Measurements from ENCODE around the gene CA10. TPM values are rescaled to one million over a fixed set of nuclear protein-coding genes. Genes with fewer than 3 reads are reported as not detected.

The CA10 gene
- total RNA-seq, 4 donors from 2014 or later = not detected

DNA sequence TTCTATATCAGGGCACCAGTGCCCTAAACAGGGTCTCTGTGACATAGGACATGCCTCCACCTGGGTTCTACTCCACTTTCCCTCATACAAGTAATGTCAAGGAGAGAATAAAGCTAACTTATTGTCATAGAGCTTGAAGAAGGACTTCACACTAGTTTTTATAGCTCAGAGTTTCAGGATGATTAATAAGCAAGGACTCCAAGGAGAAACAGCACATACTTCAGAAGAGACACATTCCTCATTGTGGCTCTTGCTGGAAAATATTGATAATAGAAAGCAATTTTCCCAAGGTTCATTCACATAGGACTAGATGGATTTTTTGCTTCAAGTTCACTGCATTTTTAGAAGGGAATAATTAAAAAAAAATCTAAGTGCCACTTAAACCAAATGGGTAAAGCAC lies 133.3 kb downstream of the CA10 start:
- Histone ChIP-seq H3K9me3 (no peaks in the 10 kb centered on the region), H3K27ac (no peak overlapping the region), H3K4me3 (no peak overlapping the region), H3K4me1 (no peaks in the 10 kb centered on the region), H3K36me3 (no peaks in the 10 kb centered on the region), H3K27me3 (no peaks in the 10 kb centered on the region)
- no peak for DNase-seq (ENCODE audit: low spot score in 2 of 2)
- no peak for TF ChIP-seq POLR2AphosphoS5 (IDR thresholded peaks at IDR 0.05)

DNA sequence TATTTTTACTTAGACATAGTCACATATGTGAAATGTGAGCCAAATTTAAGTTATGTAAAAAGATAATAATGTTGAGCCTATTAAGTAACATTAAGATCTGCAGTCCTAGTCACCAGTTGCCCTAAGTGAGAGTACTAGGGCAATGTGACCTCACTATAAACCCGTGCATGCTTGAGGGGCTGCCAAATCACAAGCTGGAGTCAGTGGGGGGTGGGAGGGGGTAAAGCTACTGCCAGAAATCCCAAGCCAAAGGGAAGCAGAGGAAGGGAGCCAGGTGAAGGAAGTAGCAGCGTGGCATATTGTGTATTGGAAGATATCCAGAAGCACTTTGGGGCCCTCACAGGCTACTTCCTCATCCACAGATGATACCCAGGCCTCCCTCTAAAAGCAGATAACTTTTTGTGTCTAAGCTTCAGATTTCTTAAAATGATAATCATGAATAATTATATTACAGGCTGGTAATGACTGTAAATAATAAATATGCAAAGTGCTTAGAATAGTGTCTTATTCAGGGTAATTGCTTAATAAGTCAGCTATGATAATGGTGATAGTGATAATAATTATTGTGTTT lies 134.1 kb downstream of the CA10 start:
- H3K4me1 ChIP-seq = no peaks in the 10 kb centered on the region
- no peaks in the 10 kb centered on the region for H3K9me3 ChIP-seq
- no peak for DNase-seq (ENCODE audit: low spot score in 2 of 2)
- no peak overlapping the region for H3K27ac ChIP-seq
- H3K27me3 ChIP-seq = no peaks in the 10 kb centered on the region
- no peaks in the 10 kb centered on the region for H3K36me3 ChIP-seq
- whole genome bisulfite sequencing = 34% methylated on average over 2 of the region's 2 CpGs
- TF ChIP-seq POLR2A (IDR thresholded peaks at IDR 0.05) (no peak), EP300 (IDR thresholded peaks at IDR 0.05) (no peak), POLR2AphosphoS5 (IDR thresholded peaks at IDR 0.05) (no peak)
- TF ChIP-seq, protein P1, sequence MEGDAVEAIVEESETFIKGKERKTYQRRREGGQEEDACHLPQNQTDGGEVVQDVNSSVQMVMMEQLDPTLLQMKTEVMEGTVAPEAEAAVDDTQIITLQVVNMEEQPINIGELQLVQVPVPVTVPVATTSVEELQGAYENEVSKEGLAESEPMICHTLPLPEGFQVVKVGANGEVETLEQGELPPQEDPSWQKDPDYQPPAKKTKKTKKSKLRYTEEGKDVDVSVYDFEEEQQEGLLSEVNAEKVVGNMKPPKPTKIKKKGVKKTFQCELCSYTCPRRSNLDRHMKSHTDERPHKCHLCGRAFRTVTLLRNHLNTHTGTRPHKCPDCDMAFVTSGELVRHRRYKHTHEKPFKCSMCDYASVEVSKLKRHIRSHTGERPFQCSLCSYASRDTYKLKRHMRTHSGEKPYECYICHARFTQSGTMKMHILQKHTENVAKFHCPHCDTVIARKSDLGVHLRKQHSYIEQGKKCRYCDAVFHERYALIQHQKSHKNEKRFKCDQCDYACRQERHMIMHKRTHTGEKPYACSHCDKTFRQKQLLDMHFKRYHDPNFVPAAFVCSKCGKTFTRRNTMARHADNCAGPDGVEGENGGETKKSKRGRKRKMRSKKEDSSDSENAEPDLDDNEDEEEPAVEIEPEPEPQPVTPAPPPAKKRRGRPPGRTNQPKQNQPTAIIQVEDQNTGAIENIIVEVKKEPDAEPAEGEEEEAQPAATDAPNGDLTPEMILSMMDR (IDR thresholded peaks at IDR 0.05) = no peak
- H3K4me3 ChIP-seq = no peak overlapping the region

DNA sequence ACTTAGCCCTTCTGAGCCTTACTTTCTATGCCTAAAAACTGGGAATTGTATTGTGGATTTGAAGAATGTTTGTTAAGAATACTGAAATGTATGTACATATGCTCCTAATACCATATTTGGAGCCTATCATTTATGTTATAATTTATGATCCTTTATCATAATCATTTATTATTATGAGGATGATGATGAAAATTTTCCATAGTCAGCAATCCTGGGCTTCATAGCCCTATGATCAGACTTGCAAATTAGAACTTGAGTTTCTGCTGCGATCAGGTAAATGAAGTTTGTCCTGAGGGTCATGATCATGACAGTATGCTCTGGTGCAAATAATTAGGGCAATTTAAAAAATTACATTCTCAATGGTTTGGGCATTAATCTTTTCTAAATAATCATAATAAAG lies 147.4 kb downstream of the CA10 start:
- no peaks in the 10 kb centered on the region for H3K27me3 ChIP-seq
- TF ChIP-seq, protein P1 (IDR thresholded peaks at IDR 0.05) = no peak
- TF ChIP-seq POLR2A (IDR thresholded peaks at IDR 0.05) = no peak
- no peak for TF ChIP-seq EP300 (IDR thresholded peaks at IDR 0.05)
- no peak for TF ChIP-seq POLR2AphosphoS5 (IDR thresholded peaks at IDR 0.05)
- H3K4me1 ChIP-seq = no peaks in the 10 kb centered on the region
- H3K27ac ChIP-seq = no peak overlapping the region
- no peaks in the 10 kb centered on the region for H3K9me3 ChIP-seq
- no peaks in the 10 kb centered on the region for H3K36me3 ChIP-seq
- DNase-seq (ENCODE audit: low spot score in 2 of 2) = no peak
- WGBS = 93% methylated on average over 1 of the region's 1 CpG
- H3K4me3 ChIP-seq = no peak overlapping the region

DNA sequence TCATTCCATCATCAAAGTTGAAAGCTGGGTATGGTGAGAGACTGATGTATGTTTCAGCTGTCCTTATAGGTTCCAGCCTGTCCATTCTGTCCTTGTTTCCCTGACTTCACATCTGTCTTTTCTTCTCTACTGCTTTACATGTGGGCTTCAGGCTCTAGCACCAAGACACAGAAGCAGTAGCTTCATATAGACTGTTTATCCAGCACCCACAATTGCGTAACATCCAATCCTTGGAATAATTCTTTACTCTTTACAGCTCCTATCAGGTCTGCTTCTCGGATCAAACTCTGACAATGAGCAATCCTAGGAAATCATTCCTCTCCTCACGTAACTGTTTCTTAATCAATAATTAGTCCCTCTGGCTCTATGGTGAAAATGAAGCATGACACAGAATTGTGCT lies 158.9 kb downstream of the CA10 start:
- no peak overlapping the region for H3K27ac ChIP-seq
- no peaks in the 10 kb centered on the region for H3K36me3 ChIP-seq
- no peaks in the 10 kb centered on the region for H3K9me3 ChIP-seq
- no peak for DNase-seq (ENCODE audit: low spot score in 2 of 2)
- TF ChIP-seq POLR2AphosphoS5 (IDR thresholded peaks at IDR 0.05) (no peak), POLR2A (IDR thresholded peaks at IDR 0.05) (no peak), EP300 (IDR thresholded peaks at IDR 0.05) (no peak)
- TF ChIP-seq, protein P1 (IDR thresholded peaks at IDR 0.05) = no peak
- H3K4me3 ChIP-seq = no peak overlapping the region
- whole genome bisulfite sequencing = 91% methylated on average over 3 of the region's 3 CpGs
- no peaks in the 10 kb centered on the region for H3K27me3 ChIP-seq
- no peaks in the 10 kb centered on the region for H3K4me1 ChIP-seq

DNA sequence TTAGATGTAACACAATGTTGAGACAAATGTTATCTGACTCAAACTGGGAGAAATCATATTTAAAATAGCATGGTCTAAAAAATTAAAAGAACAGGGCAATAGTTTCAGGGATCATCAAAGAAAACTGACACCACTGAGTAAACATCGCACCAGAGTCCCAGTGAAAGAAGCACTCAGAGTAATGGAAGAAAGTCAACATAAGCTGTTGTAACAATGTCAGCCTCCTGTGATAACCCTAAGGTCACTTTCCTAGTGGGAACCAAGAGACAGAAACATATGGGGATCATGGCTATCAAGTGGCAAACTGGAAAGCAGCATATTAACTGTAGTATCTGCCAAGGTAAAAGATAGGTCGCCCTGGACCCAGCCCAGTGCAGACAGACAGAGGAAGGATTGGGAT lies 160.8 kb downstream of the CA10 start:
- no peaks in the 10 kb centered on the region for H3K27me3 ChIP-seq
- DNase-seq (ENCODE audit: low spot score in 2 of 2) = no peak
- 81% methylated on average over 2 of the region's 2 CpGs for WGBS
- no peaks in the 10 kb centered on the region for H3K36me3 ChIP-seq
- no peaks in the 10 kb centered on the region for H3K4me1 ChIP-seq
- TF ChIP-seq, protein P1 (IDR thresholded peaks at IDR 0.05) = no peak
- no peak for TF ChIP-seq POLR2A (IDR thresholded peaks at IDR 0.05)
- TF ChIP-seq EP300 (IDR thresholded peaks at IDR 0.05) = no peak
- TF ChIP-seq POLR2AphosphoS5 (IDR thresholded peaks at IDR 0.05) = no peak
- H3K4me3 ChIP-seq = no peak overlapping the region
- H3K9me3 ChIP-seq = no peaks in the 10 kb centered on the region
- H3K27ac ChIP-seq = no peak overlapping the region

DNA sequence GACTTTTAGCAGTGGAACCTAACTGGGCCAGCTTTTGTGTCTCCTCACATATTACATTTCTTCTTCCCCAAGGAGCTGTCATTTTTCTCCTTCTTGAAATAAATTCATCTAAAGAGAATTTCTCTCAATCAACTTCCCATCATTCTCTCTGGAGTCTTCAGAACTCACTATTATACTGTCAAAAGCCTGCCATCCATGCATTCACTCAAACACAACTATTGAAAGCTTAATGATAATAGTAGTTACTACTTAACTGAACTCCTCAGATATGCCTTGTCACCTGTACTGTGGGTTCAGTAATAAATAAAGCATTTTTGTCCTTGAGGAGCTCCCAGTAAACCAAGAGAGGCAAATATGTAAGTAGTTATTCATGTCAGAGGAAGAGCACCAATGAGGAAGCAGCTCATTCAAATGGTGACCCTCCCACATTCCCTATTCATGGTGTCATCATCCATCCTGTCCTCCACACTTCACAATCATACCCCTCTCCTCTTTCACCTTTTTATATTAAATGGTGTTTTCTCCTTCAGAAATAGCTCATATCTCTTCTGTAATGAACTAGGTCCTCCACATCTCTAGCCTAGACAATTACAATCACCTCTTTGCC lies 162.6 kb downstream of the CA10 start:
- H3K9me3 ChIP-seq = no peaks in the 10 kb centered on the region
- no peaks in the 10 kb centered on the region for H3K27me3 ChIP-seq
- no peak for TF ChIP-seq POLR2A (IDR thresholded peaks at IDR 0.05)
- no peak for TF ChIP-seq EP300 (IDR thresholded peaks at IDR 0.05)
- TF ChIP-seq POLR2AphosphoS5 (IDR thresholded peaks at IDR 0.05) = no peak
- TF ChIP-seq, protein P1 (IDR thresholded peaks at IDR 0.05) = no peak
- no peak overlapping the region for H3K4me3 ChIP-seq
- H3K27ac ChIP-seq = no peak overlapping the region
- H3K4me1 ChIP-seq = no peaks in the 10 kb centered on the region
- DNase-seq (ENCODE audit: low spot score in 2 of 2) = no peak
- H3K36me3 ChIP-seq = no peaks in the 10 kb centered on the region
